Epithelial cell of proximal tubule (primary cell): Measurements from ENCODE around the gene KCNAB1. TPM values are rescaled to one million over a fixed set of nuclear protein-coding genes. Genes with fewer than 3 reads are reported as not detected.

ENCODE experiments used
- DNase-seq: peaks from one replicate; pipeline ENCODE4 v3.0.0-alpha.2; 2011; ENCODE audit warnings: low read depth
- H3K4me3 ChIP-seq: 2 replicates; pipeline ENCODE4 v1.5.1; 2011; ENCODE audit warnings: low read depth, mild to moderate bottlenecking, low read length
- CTCF ChIP-seq: conservative IDR thresholded peaks from 2 replicates; pipeline ENCODE4 v1.5.1; 2012; ENCODE audit warnings: low read depth, mild to moderate bottlenecking, low read length
- total RNA-seq: library from RNA; depleted of rRNA; stranded (reverse); fragments of >200 nt; gene quantifications from 2 replicates; pipeline ENCODE4 v1.2.3, GENCODE V29; 2015

KCNAB1 gene
- total RNA-seq, 1 donor from 2014 or later, result not detected

DNA sequence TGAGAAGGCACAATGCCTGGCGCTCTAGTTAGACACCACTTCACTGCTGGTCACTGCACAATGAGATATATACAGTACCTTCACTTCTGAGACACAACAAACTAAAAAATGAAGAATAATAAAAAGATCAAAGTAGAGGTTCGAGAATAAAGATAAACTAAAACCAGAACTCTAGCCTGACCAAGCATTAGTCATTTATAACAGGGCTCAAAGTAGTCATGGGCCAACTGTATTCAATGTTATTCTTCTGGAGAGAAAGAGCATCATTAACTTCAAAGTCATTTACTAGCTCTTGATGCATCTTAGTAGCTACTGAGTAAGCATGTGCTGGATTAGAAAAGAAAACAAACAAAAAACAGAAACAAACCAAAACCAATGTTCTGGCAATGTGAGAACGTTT is 289.3 kb downstream of the KCNAB1 start:
- DNase-seq, result no peak
- TF ChIP-seq CTCF, result no peak

DNA sequence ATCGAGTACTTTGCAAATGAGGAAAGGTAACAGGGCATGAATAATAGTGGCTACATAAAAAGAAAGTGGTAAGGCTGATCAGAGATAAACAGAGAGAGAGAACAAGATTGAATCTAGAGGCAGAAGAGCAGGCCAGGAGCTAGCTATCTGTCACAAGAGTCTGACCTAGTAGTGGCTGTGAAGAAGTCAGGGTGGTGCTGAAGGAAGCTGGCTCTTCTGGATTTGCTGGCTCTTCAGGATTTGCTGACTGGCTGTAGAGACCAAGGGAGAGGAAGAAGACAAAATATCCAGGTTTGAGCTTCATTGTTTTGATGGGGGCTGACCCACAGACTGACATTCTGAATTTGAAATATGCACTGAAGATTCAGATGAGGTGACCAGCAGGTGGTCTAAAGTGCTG is 292.2 kb downstream of the KCNAB1 start:
- DNase-seq, result no peak
- no peak for TF ChIP-seq CTCF
- no peak overlapping the region for H3K4me3 ChIP-seq

More for the DNA sequence above, 289.3 kb downstream of the KCNAB1 start:
- no peak overlapping the region for H3K4me3 ChIP-seq

GRCh38 chr3:156413293-156413892 is 293.0 kb downstream of the KCNAB1 start:
- DNase-seq, result no peak
- no peak overlapping the region for H3K4me3 ChIP-seq
- TF ChIP-seq CTCF, result no peak

GRCh38 chr3:156416846-156417558 is 296.6 kb downstream of the KCNAB1 start:
- TF ChIP-seq CTCF, result no peak
- DNase-seq, result no peak
- no peak overlapping the region for H3K4me3 ChIP-seq

DNA sequence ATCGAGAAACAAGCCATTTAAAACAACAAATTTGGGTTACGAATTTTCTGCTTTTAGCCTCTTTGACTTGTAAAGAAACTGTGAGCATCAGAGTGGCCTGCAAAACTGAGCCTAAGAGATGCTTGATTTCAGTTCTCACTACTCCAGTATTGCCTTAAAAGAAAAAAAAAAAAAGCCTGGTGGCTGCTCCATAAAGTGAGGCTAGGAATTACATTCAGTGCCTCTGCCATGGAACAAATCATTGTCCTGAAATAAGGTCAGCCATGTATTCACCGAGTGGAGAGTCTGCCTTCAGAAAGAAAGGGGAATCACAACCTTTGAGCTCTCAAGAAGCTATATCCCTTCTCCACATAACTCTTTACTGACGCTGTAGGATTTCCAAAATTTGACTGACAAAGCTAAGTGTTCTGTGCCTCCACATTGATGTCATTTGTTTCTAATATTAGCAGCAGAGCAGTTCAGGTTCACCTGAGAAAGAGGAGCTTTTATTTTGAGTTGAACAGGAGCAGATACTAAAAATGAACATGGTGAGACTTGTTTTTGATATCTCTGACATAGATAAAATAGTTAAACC is 297.3 kb downstream of the KCNAB1 start:
- H3K4me3 ChIP-seq, result no peak overlapping the region
- TF ChIP-seq CTCF, result no peak
- no peak for DNase-seq

DNA sequence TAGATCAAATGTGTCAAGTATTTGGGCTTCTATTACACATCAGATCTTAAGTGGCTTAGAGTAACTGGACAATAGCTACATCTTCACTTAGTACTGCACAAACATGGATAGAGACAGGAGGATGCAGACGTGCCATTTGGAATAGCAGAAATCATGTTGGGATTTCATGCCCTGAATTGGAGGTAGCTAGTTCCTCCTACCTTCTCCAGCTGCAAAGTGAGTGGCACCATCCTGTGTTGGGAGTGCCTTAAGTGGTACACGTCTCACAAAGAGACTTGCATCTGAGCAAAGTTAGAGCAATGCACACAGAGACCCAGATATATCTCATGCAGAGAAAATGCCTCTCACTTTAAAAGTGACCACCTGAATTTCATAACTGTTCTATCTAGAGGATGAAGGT is 298.1 kb downstream of the KCNAB1 start:
- no peak overlapping the region for H3K4me3 ChIP-seq
- DNase-seq, result no peak
- no peak for TF ChIP-seq CTCF
